ENCODE measurements around the gene FAHD2A. TPM values are rescaled to one million over a fixed set of nuclear protein-coding genes. Genes with fewer than 3 reads are reported as not detected.
"Not testable (repeated sequence)": the region's sequence is repeated elsewhere in the genome, so short reads cannot be mapped to it uniquely, and the experiment has no call there.

Gene FAHD2A
- total RNA-seq, 8 experiments from 2014 or later: 14.0 to 33.4 (median 20.5) TPM

DNA sequence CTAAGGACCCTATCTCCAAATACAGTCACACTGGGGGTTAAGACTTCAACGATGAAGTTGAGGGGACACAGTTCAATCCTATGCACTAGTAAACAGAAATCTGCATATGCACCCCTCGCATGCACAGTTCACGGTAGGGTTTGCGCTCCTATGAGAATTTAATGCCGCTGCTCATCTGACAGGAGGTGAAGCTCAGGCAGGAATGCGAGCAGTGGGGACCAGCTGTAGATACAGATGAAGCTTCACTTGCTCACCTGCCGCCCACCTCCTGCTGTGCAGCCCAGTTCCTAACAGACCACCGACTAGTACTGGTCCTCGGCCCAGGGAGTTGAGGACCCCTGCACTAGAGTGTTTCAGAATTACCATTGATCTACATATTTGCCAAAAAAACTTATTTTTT lies 40.0 kb upstream of the FAHD2A start:
- 58 to 100% (median 87%) methylated on average over 1 to 9 of the region's 9 CpGs; no CpG with 5 or more reads in 2 of the 10 experiments for WGBS, 10 experiments
- Histone ChIP-seq H3K4me3 (no peak overlapping the region), H3K27ac (no peak overlapping the region), H3K4me1 (replicated peaks in 1 of 2) (no peaks in the 10 kb centered on the region)
- in situ Hi-C loops (cut with MboI; ENCODE audit: low pct_unique_long_range_greater_than_20kb in 2 of 9, low sequenced_read_pairs in 9 of 9, unreplicated experiment in 9 of 9): no loop called here
- no peak for ATAC-seq (replicated peaks in 6 of 8)

DNA sequence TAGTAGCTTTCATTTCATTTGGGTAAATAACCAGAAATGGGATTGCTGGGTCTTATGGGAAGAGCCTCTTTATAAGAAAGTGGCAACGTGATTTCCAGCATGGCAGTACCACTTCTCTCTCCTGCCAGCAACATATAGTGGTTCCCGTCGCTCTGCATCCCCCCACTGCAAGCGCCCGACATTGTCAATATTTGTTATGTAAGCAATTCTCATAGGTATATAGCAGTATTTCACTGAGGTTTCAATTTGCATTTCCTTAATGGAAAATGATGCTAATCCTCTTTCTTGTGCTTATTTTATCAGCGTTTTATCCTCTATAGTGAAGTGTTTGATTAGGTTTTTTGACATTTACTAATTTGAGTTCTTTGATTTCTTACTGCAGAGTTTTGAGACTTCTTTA lies 36.0 kb upstream of the FAHD2A start:
- Histone ChIP-seq H3K4me3 (no peak overlapping the region), H3K4me1 (replicated peaks in 1 of 2) (no peaks in the 10 kb centered on the region), H3K27ac (no peak overlapping the region)
- in situ Hi-C loops (cut with MboI; ENCODE audit: low pct_unique_long_range_greater_than_20kb in 2 of 9, low sequenced_read_pairs in 9 of 9, unreplicated experiment in 9 of 9): no loop called here
- WGBS, 10 experiments: 52 to 100% (median 83%) methylated on average over 2 to 6 of the region's 6 CpGs
- no peak for ATAC-seq (replicated peaks in 6 of 8)

DNA sequence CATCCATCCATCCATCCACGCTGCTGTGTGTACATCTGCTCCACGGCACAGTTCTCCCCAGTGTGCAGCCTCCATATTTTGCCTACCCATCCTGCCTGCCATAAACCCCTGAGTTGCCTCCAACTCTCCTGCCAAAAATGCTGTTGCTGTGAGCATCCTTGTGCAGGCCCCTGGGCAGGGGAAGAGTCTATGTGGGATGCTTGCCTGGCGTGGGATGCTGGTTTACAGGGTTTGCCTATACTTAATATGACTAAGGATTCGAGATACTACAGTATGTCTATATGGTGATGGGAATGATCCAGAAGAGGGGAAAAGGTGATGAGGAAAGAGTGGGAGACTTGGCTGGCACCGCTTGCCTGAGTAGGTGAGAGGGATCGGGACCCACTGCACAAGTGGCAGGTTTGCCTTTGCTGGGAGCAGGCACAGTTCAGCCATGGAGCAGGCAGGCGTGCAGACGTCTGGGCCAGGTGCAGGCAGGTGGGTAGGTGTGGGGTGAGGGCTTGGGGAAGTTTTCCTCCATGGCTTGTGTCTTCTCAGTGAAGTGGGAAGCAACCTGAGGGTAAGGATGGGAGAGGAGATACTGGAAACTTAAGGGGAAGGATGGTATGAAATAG lies 30.2 kb upstream of the FAHD2A start:
- in situ Hi-C loops (cut with MboI; ENCODE audit: low pct_unique_long_range_greater_than_20kb in 2 of 9, low sequenced_read_pairs in 9 of 9, unreplicated experiment in 9 of 9): no loop called here
- peaks cover 0 to 4% of the 10 kb centered on the region in 2 donors for H3K4me1 ChIP-seq (replicated peaks in 1 of 2)
- WGBS, 10 experiments: 77 to 100% (median 83%) methylated on average over 1 to 3 of the region's 8 CpGs; no CpG with 5 or more reads in 4 of the 10 experiments
- no peak overlapping the region for H3K27ac ChIP-seq
- no peak overlapping the region for H3K4me3 ChIP-seq
- no peak for ATAC-seq (replicated peaks in 6 of 8)

DNA sequence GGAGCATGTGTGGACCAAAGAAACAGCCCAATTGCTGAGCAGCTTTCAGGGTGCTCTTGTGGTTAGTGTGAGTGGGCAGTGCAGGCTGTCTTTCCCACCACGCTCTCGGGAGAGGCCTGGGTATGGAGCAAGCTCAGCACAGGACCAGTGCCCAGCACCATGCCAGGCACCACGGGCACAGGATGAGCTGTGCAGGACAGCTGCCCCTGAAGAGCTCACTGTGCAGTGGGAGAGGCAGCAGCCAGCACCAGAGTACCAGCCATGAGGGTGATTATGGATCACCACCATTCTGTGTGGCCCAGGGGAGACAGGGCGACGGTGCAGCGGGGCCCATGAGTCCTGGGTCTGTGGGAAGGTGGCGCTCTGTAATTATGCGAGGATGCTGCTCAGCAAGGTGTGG lies 29.7 kb upstream of the FAHD2A start:
- Histone ChIP-seq H3K4me3 (no peak overlapping the region), H3K4me1 (replicated peaks in 1 of 2) (peaks cover 0 to 4% of the 10 kb centered on the region in 2 donors), H3K27ac (no peak overlapping the region)
- in situ Hi-C loops (cut with MboI; ENCODE audit: low pct_unique_long_range_greater_than_20kb in 2 of 9, low sequenced_read_pairs in 9 of 9, unreplicated experiment in 9 of 9): no loop called here
- 75 to 100% (median 88%) methylated on average over 2 to 7 of the region's 8 CpGs; no CpG with 5 or more reads in 4 of the 10 experiments for WGBS, 10 experiments
- no peak for ATAC-seq (replicated peaks in 6 of 8)

DNA sequence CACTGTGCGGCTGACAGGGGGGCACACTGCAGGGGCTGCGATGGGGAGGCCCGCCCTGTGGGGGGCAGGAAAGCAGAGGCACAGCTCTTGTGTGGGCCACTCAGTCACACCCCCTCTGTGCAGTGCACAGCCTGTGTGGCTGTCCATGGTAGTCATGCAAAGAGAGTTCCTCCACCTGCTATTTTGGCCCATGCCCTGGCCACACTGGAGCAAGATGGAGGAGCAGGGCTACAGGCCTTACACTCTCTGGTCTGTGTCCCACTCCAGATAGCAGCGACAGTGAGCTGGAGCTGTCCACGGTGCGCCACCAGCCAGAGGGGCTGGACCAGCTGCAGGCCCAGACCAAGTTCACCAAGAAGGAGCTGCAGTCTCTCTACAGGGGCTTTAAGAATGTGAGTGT lies 28.5 kb upstream of the FAHD2A start:
- Histone ChIP-seq H3K4me1 (replicated peaks in 1 of 2) (peaks cover 0 to 4% of the 10 kb centered on the region in 2 donors), H3K27ac (no peak overlapping the region), H3K4me3 (no peak overlapping the region)
- ATAC-seq (replicated peaks in 6 of 8): no peak
- in situ Hi-C loops (cut with MboI; ENCODE audit: low pct_unique_long_range_greater_than_20kb in 2 of 9, low sequenced_read_pairs in 9 of 9, unreplicated experiment in 9 of 9): no loop called here
- 63 to 80% methylated on average over 1 to 3 of the region's 6 CpGs; no CpG with 5 or more reads in 8 of the 10 experiments for WGBS, 10 experiments

DNA sequence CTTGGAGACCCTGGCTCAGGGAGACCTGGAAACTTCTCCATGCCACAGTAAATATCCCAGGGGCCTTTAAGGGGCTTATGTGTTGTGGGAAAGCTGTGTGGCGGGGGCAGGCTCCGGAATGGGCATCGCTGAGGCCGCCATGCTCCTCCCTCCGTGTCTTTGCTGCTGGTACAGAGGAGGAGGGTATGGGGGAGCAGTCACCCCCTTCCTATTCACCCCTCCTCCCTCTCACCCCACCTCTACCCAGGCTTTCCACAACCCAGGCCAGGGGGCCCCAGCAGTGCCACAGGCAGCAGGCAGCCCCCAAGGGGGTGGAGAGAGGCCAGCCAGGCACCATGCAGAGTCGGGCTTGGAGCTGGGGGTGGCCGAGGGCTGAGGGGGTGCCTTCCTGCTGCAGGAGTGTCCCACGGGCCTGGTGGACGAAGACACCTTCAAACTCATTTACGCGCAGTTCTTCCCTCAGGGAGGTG lies 28.0 kb upstream of the FAHD2A start:
- H3K27ac ChIP-seq: no peak overlapping the region
- ATAC-seq (replicated peaks in 6 of 8): no peak
- no peak overlapping the region for H3K4me3 ChIP-seq
- in situ Hi-C loops (cut with MboI; ENCODE audit: low pct_unique_long_range_greater_than_20kb in 2 of 9, low sequenced_read_pairs in 9 of 9, unreplicated experiment in 9 of 9): no loop called here
- WGBS, 10 experiments: 80% methylated on average over 2 of the region's 11 CpGs; no CpG with 5 or more reads in 9 of the 10 experiments
- H3K4me1 ChIP-seq (replicated peaks in 1 of 2): peaks cover 0 to 4% of the 10 kb centered on the region in 2 donors

DNA sequence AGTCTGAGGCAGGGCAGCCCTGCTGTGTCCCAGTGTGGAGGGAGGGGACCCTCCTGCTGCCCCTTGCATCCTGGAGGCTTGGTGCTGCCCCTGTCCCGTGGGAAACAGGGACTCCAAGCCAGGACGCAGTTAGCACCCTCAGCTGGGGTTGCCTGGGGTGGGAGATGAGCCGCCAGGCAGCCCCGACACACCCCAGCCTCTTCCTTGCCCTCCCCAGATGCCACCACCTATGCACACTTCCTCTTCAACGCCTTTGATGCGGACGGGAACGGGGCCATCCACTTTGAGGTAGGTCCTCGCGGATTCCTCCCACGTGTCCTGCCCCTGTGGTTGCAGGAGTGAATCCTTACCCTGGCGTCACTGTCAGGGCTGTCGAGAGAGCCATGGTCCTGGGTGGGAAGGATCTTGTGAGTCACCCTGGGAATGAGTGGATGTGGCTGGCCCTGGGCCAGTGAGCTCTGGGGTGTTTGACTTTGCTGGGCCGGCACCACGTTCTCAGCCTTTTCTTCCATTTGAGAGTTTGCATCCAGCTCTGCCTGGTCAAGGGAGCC lies 27.5 kb upstream of the FAHD2A start:
- in situ Hi-C loops (cut with MboI; ENCODE audit: low pct_unique_long_range_greater_than_20kb in 2 of 9, low sequenced_read_pairs in 9 of 9, unreplicated experiment in 9 of 9): no loop called here
- Histone ChIP-seq H3K4me1 (replicated peaks in 1 of 2) (peaks cover 0 to 4% of the 10 kb centered on the region in 2 donors), H3K27ac (no peak overlapping the region), H3K4me3 (no peak overlapping the region)
- WGBS, 10 experiments: 75 to 87% (median 83%) methylated on average over 2 to 5 of the region's 15 CpGs; no CpG with 5 or more reads in 7 of the 10 experiments
- peak in 1 of 8 experiments; percentile 15 for ATAC-seq (replicated peaks in 6 of 8)

DNA sequence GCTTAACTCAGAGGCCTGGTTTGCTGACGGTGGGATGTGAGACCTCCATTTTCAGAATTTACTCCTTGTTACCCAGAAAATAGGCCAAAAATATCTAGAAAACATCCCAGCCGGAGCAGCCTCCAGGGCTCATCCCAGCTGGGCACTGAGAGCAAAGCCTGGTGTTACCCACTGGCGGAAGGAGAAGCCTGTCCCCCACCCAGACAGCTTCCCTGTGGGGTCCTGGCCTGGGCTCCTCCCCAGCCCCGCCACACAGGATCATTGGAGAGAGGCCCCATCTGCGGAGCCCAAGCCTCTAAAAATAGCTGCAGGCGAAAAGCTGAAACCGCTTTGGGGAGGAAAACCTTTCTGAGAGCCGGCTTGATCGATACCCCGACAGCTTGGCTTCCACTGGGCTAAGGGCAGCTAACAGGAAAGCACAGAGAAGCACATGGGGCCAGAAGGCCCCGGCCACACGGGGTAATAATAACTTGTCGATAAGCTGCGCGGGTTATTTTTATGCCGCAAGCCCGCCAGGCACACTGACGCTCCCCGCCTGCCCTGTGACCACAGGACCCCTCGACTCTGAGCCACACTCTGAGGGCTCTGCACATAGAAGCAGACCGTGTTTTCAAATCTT lies 26.9 kb upstream of the FAHD2A start:
- WGBS, 10 experiments: 0 to 100% (median 70%) methylated on average over 1 to 11 of the region's 21 CpGs; no CpG with 5 or more reads in 4 of the 10 experiments
- Histone ChIP-seq H3K4me1 (replicated peaks in 1 of 2) (peaks cover 0 to 4% of the 10 kb centered on the region in 2 donors), H3K27ac (no peak overlapping the region), H3K4me3 (no peak overlapping the region)
- in situ Hi-C loops (cut with MboI; ENCODE audit: low pct_unique_long_range_greater_than_20kb in 2 of 9, low sequenced_read_pairs in 9 of 9, unreplicated experiment in 9 of 9): no loop called here
- peak in 3 of 8 experiments; percentile 42 to 80 (median 70) for ATAC-seq (replicated peaks in 6 of 8)

DNA sequence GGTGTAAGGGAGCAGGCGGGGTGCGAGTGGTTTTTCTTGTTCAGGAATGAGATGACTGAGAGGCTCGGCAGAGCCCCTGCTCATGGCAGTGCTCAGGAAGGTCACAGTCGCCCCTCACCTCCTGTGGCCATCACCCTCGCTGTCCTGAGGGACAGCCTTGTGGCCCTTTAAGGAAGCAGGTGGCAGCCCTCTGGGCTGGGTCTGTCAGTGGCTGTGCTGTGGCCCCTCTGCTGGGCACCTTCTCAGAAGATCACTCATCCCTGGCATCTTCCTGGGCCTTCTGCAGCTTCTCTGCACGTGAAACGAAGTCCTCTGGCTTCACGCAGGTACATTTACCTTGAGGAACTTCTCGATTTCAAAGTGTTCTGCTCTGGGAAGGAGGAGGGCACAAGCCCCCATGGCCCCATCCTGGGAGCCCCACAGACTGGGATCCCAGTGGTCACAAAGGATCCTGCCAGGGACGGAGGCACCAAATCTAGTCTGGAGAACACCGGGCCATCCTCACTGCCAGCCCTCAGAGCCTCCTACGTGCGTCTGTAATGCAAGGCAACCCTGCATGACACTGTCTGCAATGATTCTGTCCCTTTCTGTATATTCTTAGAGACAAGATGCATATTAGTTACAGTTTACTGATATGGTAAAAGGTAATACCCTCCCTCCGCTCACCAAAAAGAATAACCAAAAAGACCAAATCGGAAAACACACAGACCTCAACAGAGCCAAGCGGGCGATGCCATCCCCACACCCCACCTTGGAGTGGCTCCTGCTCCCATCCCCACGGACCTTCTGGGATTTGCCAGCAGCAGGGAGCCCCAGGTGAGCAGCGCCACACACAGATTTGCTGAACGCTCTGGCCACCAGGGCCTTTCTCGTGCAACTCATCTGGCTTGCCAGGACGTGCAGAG lies 25.9 kb upstream of the FAHD2A start:
- Histone ChIP-seq H3K27ac (no peak overlapping the region), H3K4me1 (replicated peaks in 1 of 2) (peaks cover 0 to 4% of the 10 kb centered on the region in 2 donors), H3K4me3 (no peak overlapping the region)
- ATAC-seq (replicated peaks in 6 of 8): peak in 1 of 8 experiments; percentile 9
- 40 to 99% (median 84%) methylated on average over 1 to 11 of the region's 22 CpGs; no CpG with 5 or more reads in 3 of the 10 experiments for WGBS, 10 experiments
- in situ Hi-C loops (cut with MboI; ENCODE audit: low pct_unique_long_range_greater_than_20kb in 2 of 9, low sequenced_read_pairs in 9 of 9, unreplicated experiment in 9 of 9): no loop called here

DNA sequence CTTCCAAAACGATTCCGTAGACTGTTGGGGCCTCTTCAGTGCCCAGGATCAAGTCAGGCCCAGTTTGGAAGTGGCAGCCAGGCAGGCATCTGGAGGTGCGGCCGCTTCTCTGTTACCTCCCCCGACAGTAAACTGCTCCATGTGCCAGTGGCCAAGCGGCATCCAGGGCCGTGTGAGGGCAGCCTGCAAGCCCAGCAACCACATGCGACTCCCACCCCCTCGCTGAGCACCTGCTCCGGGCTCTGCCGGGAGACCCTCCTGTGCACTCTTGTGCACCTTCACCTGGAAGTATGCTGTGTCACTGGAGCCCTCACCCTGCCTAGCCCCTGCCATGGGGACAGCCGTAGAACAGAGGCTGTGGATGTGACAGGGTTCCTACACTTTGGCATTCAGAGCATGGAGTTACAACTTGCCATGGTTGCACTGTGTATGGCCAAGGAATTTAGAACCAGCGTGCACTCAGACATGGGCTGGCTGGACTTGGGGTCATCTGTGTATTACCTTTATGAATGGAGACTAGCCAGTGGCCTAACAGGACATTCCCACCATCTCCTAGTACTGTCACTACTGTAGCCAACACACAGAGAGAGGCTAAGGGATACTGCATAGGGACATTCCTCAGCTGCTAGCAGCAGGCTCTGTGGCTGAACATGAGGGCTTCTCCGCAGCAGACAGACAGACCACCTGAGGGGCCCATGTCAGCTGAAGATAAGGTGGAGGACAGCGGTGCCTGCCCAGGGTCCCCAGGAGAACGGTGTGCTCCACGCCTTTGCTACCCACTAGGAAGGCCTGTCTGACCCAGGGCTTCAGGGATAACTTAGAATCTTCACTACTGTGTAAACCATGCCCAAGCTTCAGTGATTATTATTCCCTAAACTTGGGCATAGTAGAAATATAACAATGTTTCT lies 25.0 kb upstream of the FAHD2A start:
- Histone ChIP-seq H3K4me3 (no peak overlapping the region), H3K27ac (no peak overlapping the region), H3K4me1 (replicated peaks in 1 of 2) (peaks cover 0 to 4% of the 10 kb centered on the region in 2 donors)
- in situ Hi-C loops (cut with MboI; ENCODE audit: low pct_unique_long_range_greater_than_20kb in 2 of 9, low sequenced_read_pairs in 9 of 9, unreplicated experiment in 9 of 9): no loop called here
- ATAC-seq (replicated peaks in 6 of 8): peak in 2 of 8 experiments; percentile 19 to 75
- WGBS, 10 experiments: 85 to 100% (median 92%) methylated on average over 3 to 9 of the region's 17 CpGs; no CpG with 5 or more reads in 4 of the 10 experiments

DNA sequence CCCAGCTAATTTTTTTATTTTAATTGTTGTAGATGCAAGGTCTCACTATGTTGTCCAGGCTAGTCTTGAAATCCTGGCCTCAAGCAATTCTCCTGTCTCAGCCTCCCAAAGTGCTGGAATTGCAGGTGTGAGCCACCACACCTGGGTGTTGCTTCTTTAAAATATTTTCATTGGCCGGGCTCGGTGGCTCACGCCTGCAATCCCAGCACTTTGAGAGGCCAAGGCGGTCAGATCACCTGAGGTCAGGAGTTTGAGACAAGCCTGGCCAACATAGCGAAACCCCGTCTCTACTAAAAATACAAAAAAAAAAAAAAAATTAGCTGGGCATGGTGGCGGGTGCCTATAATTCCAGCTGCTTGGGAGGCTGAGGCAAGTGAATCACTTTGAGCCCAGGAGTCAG lies 24.2 kb upstream of the FAHD2A start:
- in situ Hi-C loops (cut with MboI; ENCODE audit: low pct_unique_long_range_greater_than_20kb in 2 of 9, low sequenced_read_pairs in 9 of 9, unreplicated experiment in 9 of 9); H3K27ac ChIP-seq; H3K4me1 ChIP-seq (replicated peaks in 1 of 2); H3K4me3 ChIP-seq; ATAC-seq (replicated peaks in 6 of 8): not testable (repeated sequence)
- WGBS, 10 experiments: 40 to 98% (median 88%) methylated on average over 1 to 6 of the region's 7 CpGs; no CpG with 5 or more reads in 5 of the 10 experiments

DNA sequence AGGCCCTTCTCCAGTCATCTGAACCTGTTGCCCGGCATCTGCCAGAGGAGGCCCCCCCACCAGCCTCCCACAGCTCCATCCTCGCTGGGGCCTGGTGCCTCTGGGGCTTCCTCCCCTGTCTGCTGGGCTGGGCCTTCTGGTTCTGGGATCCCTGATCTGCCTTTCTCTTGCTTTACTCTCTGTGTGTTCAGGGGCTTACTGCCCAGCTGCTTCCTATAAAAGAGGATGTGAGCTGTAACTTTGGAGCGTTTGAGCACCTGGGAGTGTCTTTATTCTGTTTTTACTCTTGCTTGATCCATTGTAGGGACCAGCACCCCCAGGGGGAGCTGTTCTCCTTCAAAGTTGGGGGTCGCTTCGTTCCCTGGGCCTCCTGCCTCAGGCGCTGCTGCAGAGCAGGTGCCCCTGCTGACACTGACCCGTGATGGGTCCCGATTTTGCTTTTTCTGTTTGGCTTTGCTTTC lies 23.1 kb upstream of the FAHD2A start:
- in situ Hi-C loops (cut with MboI; ENCODE audit: low pct_unique_long_range_greater_than_20kb in 2 of 9, low sequenced_read_pairs in 9 of 9, unreplicated experiment in 9 of 9): no loop called here
- ATAC-seq (replicated peaks in 6 of 8): no peak
- peaks cover 0 to 4% of the 10 kb centered on the region in 2 donors for H3K4me1 ChIP-seq (replicated peaks in 1 of 2)
- no peak overlapping the region for H3K4me3 ChIP-seq
- H3K27ac ChIP-seq: no peak overlapping the region
- WGBS, 10 experiments: 25 to 80% (median 48%) methylated on average over 1 to 7 of the region's 8 CpGs; no CpG with 5 or more reads in 3 of the 10 experiments

All from motor neuron (in vitro differentiated cells).